GM12892 (cell line): ENCODE measurements around the gene MLXIPL.
"Not testable (repeated sequence)": the region's sequence is repeated elsewhere in the genome, so short reads cannot be mapped to it uniquely, and the experiment has no call there.

Experiments used
- DNase-seq: peaks from one replicate; pipeline ENCODE4 v3.0.0; 2011; ENCODE audit not compliant: insufficient read length
- FAIRE-seq: peaks from 2 replicates; lab custom pipeline; 2011; peaks lifted over from hg19 to GRCh38; lab: Jason Lieb, UNC
- POLR2A ChIP-seq: IDR thresholded peaks from 2 replicates; pipeline ENCODE4 v1.6.1; 2011; ENCODE audit warnings: low read depth, low read length, control low read depth
- POLR2AphosphoS5 ChIP-seq: IDR thresholded peaks from 2 replicates; pipeline ENCODE4 v1.6.1; 2011; ENCODE audit warnings: low read depth, low read length, control low read depth
- TAF1 ChIP-seq: IDR thresholded peaks from 2 replicates; pipeline ENCODE4 v1.6.1; 2011; ENCODE audit warnings: low read depth, mild to moderate bottlenecking, control low read depth, low read length, borderline replicate concordance

MLXIPL gene

GRCh38 chr7:73615886-73616285 lies 8.4 kb downstream of the MLXIPL start:
- TF ChIP-seq TAF1, result no peak
- DNase-seq, result no peak
- FAIRE-seq, result no peak

GRCh38 chr7:73614937-73615336 lies 9.4 kb downstream of the MLXIPL start:
- not testable (repeated sequence) for DNase-seq, FAIRE-seq

- no peak for DNase-seq
- no peak for TF ChIP-seq POLR2A
- TF ChIP-seq TAF1, result no peak
- no peak for TF ChIP-seq POLR2AphosphoS5
- FAIRE-seq, result no peak
These were observed 10.2 kb downstream of the MLXIPL start for GRCh38 chr7:73613954-73614735.

GRCh38 chr7:73612598-73613269 lies 11.6 kb downstream of the MLXIPL start:
- DNase-seq (no peak), FAIRE-seq (no peak)
- no peak for TF ChIP-seq TAF1
- TF ChIP-seq POLR2A, result no peak
- TF ChIP-seq POLR2AphosphoS5, result no peak

GRCh38 chr7:73611017-73611555 lies 13.2 kb downstream of the MLXIPL start:
- FAIRE-seq, result no peak
- TF ChIP-seq POLR2AphosphoS5 (no peak), POLR2A (no peak), TAF1 (no peak)

GRCh38 chr7:73610105-73610504 lies 14.2 kb downstream of the MLXIPL start:
- FAIRE-seq (no peak), DNase-seq (no peak)
- TF ChIP-seq TAF1 (no peak), POLR2A (no peak), POLR2AphosphoS5 (no peak)

More at GRCh38 chr7:73611017-73611555, 13.2 kb downstream of the MLXIPL start:
- no peak for DNase-seq

GRCh38 chr7:73607692-73607983 lies 16.7 kb downstream of the MLXIPL start:
- FAIRE-seq, result not testable (repeated sequence)

GRCh38 chr7:73606801-73607691 lies 17.3 kb downstream of the MLXIPL start:
- FAIRE-seq, result peak; percentile 50
- peak; percentile 89 for DNase-seq
- TF ChIP-seq POLR2A (no peak), POLR2AphosphoS5 (no peak), TAF1 (no peak)

More at GRCh38 chr7:73607692-73607983, 16.7 kb downstream of the MLXIPL start:
- not testable (repeated sequence) for DNase-seq

GRCh38 chr7:73605601-73606220 lies 18.6 kb downstream of the MLXIPL start:
- no peak for TF ChIP-seq POLR2AphosphoS5
- no peak for TF ChIP-seq TAF1
- TF ChIP-seq POLR2A, result no peak
- no peak for DNase-seq
- FAIRE-seq, result no peak

GRCh38 chr7:73602721-73603651 lies 21.3 kb downstream of the MLXIPL start:
- DNase-seq, result no peak
- TF ChIP-seq TAF1 (no peak), POLR2A (no peak), POLR2AphosphoS5 (no peak)
- no peak for FAIRE-seq

- no peak for FAIRE-seq
- DNase-seq, result no peak
- TF ChIP-seq POLR2AphosphoS5 (no peak), POLR2A (no peak), TAF1 (no peak)
These were observed 24.4 kb downstream of the MLXIPL start for GRCh38 chr7:73599916-73600315.
